Stimulated activated CD8-positive, alpha-beta memory T cell treated with anti-CD3 and anti-CD28 coated beads, Interleukin-2, amount 100 ng/mL, for 48 hours (primary cell): ENCODE data around the gene SWT1.
"Not testable (repeated sequence)": the region's sequence is repeated elsewhere in the genome, so short reads cannot be mapped to it uniquely, and the experiment has no call there.

Experiments used
- DNase-seq, 2 donors: peaks; one replicate each; pipeline ENCODE4 v3.0.0-alpha.2; 2020; ENCODE audit warnings: low read depth in 2 of 2

Gene SWT1

GRCh38 chr1:185170291-185170848 lies 13.4 kb downstream of the SWT1 start:
- peak in 1 of 2 donors; percentile 5 for DNase-seq

- DNase-seq = no peak
Measured at GRCh38 chr1:185193756-185194155, 36.8 kb downstream of the SWT1 start.

DNA sequence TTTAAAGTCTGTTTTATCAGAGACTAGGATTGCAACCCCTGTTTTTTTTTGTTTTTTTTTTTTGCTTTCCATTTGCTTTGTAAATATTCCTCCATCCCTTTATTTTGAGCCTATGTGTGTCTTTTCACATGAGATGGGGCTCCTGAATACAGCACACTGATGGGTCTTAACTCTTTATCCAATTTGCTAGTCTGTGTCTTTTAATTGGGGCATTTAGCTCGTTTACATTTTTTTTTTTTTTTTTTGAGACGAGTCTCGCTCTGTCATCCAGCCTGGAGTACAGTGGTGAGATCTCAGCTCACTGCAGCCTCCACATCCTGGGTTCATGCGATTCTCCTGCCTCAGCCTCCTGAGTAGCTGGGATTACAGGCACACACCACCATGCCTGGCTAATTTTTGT lies 41.7 kb downstream of the SWT1 start:
- DNase-seq = not testable (repeated sequence)

DNA sequence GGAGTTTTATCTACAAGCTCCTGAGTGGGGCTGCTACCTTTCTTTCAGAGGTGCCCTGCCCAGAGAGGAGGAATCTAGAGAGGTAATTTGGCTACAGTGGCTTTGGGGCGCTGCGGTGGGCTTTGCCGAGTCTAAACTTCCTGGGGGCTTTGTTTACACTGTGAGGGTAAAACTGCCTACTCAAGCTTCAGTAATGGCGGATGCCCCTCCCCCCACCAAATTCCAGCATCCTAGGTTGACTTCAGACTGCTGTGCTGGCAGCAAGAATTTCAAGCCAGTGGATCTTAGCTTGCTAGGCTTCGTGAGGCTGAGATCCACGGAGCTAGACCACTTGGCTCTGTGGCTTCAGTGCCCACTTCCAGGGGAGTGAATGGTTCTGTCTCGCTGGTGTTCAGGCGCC lies 43.9 kb downstream of the SWT1 start:
- DNase-seq = no peak

- DNase-seq = no peak
Measured at GRCh38 chr1:185207170-185207569, 50.2 kb downstream of the SWT1 start.

- DNase-seq = no peak
Measured at GRCh38 chr1:185207980-185208602, 51.1 kb downstream of the SWT1 start.

DNA sequence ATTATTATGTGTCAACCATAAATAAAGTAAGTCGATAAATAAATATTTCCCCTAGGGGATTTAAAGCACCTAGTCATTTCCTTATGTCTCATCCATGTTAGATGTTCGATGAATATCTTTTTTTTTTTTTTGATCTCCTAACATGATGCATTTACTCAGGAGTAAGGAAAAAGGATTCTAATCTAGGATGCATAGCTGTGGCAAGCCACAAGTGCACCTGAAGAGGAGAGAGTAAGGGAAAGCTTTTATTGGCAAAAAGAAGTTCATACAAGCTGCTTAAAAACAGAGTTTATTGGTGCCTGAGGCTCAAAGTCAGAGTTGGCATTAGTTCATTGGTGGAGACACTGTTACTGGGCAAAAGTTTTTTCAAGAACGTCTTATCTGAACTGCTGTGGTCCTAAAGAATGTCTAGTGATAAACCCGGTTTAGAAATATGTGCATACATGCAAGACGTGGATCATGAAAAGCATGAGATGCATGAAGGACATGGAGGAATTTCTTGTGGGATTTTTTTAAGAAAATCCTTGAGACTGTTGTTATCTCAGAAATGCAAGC lies 51.7 kb downstream of the SWT1 start:
- no peak for DNase-seq

- not testable (repeated sequence) for DNase-seq
Measured at GRCh38 chr1:185209357-185209756, 52.4 kb downstream of the SWT1 start.

DNA sequence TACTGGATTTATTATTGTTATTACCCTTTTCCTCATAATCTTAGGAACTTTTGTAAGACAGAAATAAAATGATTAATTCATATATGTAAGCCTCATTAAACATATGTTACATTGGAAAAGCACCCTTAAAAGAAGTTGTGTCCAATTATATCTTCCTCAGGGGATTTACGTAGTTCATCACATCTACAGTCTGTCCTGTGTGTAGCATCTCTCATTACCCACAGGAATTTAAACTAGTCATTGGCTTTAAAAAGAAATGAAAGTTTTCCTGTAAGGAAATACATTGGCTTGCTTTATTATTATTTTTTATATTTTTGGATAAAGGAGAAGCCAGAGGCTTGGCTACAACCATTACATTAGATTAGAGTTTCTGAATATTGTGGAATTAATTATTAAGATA lies 56.1 kb downstream of the SWT1 start:
- DNase-seq = no peak

- DNase-seq = no peak
Measured at GRCh38 chr1:185215911-185216310, 58.9 kb downstream of the SWT1 start.

GRCh38 chr1:185224132-185224531 lies 67.2 kb downstream of the SWT1 start:
- DNase-seq = no peak

GRCh38 chr1:185227161-185227560 lies 70.2 kb downstream of the SWT1 start:
- DNase-seq = no peak

DNA sequence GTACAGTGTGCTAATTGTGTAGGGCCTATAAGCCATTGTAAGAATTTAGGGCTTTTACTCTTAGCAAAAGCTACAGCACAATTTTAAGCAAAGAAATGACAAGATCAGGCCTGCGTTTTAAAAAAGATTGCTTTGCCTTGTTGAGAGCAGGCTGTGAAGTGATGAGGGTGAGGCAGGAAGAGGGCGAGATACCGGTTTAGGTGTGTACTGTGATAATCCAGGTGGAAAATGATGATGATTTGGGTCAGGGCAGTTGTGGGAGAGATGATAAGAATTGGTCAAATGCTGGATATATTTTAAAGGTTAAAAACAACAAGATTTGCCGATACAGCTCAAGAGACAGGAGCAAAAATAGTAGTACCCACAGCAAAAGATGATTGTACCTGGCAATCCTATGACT lies 72.0 kb downstream of the SWT1 start:
- no peak for DNase-seq

- no peak for DNase-seq
Measured at GRCh38 chr1:185229981-185230380, 73.0 kb downstream of the SWT1 start.

- DNase-seq = no peak
Measured at GRCh38 chr1:185232874-185233273, 75.9 kb downstream of the SWT1 start.

GRCh38 chr1:185234183-185234582 lies 77.2 kb downstream of the SWT1 start:
- not testable (repeated sequence) for DNase-seq

- not testable (repeated sequence) for DNase-seq
Measured at GRCh38 chr1:185237176-185237575, 80.2 kb downstream of the SWT1 start.

DNA sequence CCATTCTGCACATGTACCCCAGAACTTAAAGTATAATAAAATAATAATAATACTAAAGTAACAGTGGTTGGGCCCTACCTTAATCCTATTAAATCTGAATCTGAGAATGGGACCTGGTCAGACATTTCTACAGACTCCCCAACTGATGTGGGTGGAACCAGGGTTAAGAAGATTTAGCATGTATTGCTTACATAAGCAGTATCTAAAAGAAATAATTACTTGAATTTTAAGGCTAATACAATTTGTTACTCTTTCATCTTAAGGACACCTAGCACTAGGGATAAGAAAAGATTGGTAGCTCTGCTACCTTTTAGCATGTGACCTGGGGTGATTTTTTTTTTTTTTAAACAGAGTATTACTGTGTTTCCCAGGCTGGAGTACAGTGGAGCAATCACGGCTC lies 80.7 kb downstream of the SWT1 start:
- DNase-seq = no peak

DNA sequence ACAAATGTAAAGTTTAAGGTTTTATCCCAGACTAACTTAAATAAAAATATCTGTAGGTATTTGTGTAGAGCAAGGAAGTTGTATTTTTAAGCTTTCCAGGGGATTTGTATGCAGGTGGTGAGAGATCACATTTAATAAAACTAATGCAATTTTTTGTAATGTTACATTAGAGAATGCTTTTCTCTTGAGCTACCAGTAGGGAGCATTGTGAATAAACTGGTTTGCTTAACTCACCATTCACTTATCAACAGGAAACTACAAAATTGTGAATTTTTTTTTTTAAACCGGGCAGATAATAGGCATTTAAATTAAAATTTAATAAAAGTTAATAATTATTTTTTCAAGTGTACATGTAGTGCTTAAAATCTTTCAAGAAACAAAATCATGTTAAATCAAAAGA lies 81.5 kb downstream of the SWT1 start:
- no peak for DNase-seq

- no peak for DNase-seq
Measured at GRCh38 chr1:185239861-185240260, 82.9 kb downstream of the SWT1 start.

DNA sequence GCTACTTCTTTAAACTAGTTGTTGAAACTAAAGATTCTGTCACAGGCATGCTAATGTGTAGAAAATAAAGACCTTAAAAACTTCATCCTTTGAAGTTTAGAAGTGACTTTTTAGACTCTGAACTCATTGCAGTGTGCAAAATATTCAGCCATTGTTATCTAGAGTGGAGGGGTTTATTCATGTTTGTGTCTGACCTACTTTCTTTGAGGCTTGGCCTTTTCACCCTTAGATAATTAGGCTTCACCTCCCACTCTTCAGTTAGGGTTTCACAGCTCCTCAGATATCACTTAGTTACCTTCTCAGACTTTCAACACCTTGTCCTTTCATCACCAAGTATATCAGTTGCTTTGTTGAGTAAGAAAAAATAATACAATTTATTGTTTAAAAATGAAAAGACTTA lies 84.2 kb downstream of the SWT1 start:
- no peak for DNase-seq

DNA sequence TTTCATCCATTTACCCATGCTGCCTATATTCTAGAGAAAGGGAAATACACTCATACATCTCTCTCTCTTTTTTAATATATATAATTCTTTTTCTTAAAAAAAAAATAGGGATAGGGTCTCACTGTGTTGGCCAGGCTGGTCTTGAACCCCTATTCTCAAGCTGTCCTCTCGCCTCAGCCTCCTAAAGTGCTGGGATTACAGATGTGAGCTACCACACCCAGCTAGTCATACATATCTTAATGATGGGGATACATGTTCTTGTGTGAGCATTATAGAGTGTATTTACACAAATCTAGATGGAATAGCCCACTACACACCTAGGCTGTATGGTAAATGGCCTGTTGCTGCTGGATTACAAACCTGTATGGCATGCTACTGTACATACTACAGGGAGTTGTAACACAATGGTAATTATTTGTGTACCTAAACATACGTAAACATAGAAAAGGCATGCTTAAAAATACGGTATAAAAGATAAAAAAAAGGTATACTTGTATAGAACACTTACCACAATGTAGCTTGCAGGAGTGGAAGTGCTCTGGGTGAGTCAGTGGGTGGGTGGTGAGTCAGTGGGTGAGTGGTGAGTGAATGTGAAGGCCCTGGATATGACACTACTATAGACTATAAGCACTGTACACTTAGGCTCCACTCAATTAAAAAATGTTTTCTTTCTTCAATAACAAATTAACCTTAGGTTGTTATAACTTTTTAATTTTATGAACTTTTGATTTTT lies 87.2 kb downstream of the SWT1 start:
- peak; percentile 10 to 51 for DNase-seq

GRCh38 chr1:185245466-185245865 lies 88.5 kb downstream of the SWT1 start:
- DNase-seq = no peak
